ENCODE data around the gene DHX38.

- TF ChIP-seq CTCF (IDR thresholded peaks at IDR 0.05) (no peak), POLR2A (IDR thresholded peaks at IDR 0.05) (no peak)
Measured at GRCh38 chr16:72139908-72140307, 46.3 kb downstream of the DHX38 start.
